BE2C (cell line): ENCODE results near the gene MAP3K10.

ENCODE experiments used
- DNase-seq: peaks from one replicate; pipeline ENCODE4 v3.0.0-alpha.2; 2020
- H3K27me3 ChIP-seq: fragments of 250-450 bp; sonication (Bioruptor Pico); 2 replicates; pipeline ENCODE4 v1.5.1; 2020; ENCODE audit warnings: mild to moderate bottlenecking
- H3K36me3 ChIP-seq: fragments of 250-450 bp; sonication (Bioruptor Pico); 2 replicates; pipeline ENCODE4 v1.5.1; 2020; ENCODE audit warnings: mild to moderate bottlenecking
- H3K4me1 ChIP-seq: fragments of 250-450 bp; sonication (Bioruptor Pico); 2 replicates; pipeline ENCODE4 v1.5.1; 2020
- H3K4me3 ChIP-seq: 2 replicates; pipeline ENCODE4 v1.5.1; 2011; ENCODE audit warnings: low read depth, low read length
- H3K9me3 ChIP-seq: fragments of 250-450 bp; sonication (Bioruptor Pico); 2 replicates; pipeline ENCODE4 v1.5.1; 2020
- TF ChIP-seq, protein P1 (sequence below): IDR thresholded peaks from 2 replicates; pipeline ENCODE4 v1.5.1; 2012; ENCODE audit warnings: mild to moderate bottlenecking, low read depth, low read length

MAP3K10 gene

GRCh38 chr19:40219721-40220276 lies 28.6 kb downstream of the MAP3K10 start:
- H3K9me3 ChIP-seq, result peaks cover 2% of the 10 kb centered on the region; the same call in 1 of the 2 replicates
- no peaks in the 10 kb centered on the region for H3K36me3 ChIP-seq
- peak overlapping the region; percentile 6; the same call in 1 of the 2 replicates for H3K4me3 ChIP-seq
- peak; percentile 66 for DNase-seq
- H3K4me1 ChIP-seq, result peaks cover 2% of the 10 kb centered on the region; the same call in 1 of the 2 replicates
- TF ChIP-seq, protein P1, sequence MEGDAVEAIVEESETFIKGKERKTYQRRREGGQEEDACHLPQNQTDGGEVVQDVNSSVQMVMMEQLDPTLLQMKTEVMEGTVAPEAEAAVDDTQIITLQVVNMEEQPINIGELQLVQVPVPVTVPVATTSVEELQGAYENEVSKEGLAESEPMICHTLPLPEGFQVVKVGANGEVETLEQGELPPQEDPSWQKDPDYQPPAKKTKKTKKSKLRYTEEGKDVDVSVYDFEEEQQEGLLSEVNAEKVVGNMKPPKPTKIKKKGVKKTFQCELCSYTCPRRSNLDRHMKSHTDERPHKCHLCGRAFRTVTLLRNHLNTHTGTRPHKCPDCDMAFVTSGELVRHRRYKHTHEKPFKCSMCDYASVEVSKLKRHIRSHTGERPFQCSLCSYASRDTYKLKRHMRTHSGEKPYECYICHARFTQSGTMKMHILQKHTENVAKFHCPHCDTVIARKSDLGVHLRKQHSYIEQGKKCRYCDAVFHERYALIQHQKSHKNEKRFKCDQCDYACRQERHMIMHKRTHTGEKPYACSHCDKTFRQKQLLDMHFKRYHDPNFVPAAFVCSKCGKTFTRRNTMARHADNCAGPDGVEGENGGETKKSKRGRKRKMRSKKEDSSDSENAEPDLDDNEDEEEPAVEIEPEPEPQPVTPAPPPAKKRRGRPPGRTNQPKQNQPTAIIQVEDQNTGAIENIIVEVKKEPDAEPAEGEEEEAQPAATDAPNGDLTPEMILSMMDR, result no peak
- peaks cover 28% of the 10 kb centered on the region for H3K27me3 ChIP-seq

- H3K36me3 ChIP-seq, result no peaks in the 10 kb centered on the region
- TF ChIP-seq, protein P1, result no peak
- no peak overlapping the region for H3K4me3 ChIP-seq
- DNase-seq, result no peak
- peaks cover 29% of the 10 kb centered on the region for H3K27me3 ChIP-seq
- peaks cover 2% of the 10 kb centered on the region; the same call in 1 of the 2 replicates for H3K9me3 ChIP-seq
- peaks cover 2% of the 10 kb centered on the region; the same call in 1 of the 2 replicates for H3K4me1 ChIP-seq
These were observed 29.4 kb downstream of the MAP3K10 start for GRCh38 chr19:40220674-40221073.

- peak; percentile 82 for DNase-seq
- peaks cover 28% of the 10 kb centered on the region for H3K27me3 ChIP-seq
- H3K4me1 ChIP-seq, result peaks cover 2% of the 10 kb centered on the region; the same call in 1 of the 2 replicates
- TF ChIP-seq, protein P1, result peak; percentile 94
- peaks cover 2% of the 10 kb centered on the region; the same call in 1 of the 2 replicates for H3K9me3 ChIP-seq
- H3K36me3 ChIP-seq, result no peaks in the 10 kb centered on the region
- H3K4me3 ChIP-seq, result no peak overlapping the region
These were observed 30.8 kb downstream of the MAP3K10 start for GRCh38 chr19:40221858-40222619.

DNA sequence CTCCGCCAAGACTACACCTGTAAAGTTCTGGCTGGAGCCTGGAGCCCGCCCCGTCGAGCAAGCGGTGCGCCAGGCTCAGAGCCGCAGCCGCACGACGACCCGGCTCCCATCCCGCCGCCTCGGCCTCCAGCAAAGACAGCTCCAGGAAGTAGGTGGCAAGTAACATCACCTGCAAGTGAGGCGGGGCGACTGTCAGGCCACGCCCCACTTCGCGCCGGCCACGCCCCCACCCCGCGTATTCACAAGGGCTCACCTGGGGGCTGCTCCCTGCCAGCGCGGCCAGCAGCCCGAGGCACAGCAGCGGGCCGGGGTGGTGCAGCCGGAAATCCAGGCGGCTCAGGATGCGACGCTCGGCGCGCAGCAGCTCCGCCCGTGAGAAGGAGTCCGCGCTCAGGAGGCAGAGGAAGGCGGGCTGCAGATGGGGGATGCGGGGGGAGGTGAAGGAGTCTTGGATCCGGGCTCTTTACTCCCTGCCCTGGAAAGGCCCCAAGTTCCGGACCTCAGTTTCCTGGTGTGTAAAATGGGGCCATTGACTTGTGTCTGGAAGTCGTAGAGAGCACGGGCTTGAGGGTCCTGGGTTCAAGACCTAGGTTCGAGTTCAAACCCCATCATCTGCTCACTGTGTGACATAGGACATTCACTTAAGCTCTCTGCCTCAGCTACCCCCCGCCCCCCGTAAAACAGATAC lies 32.1 kb downstream of the MAP3K10 start:
- no peaks in the 10 kb centered on the region for H3K36me3 ChIP-seq

DNA sequence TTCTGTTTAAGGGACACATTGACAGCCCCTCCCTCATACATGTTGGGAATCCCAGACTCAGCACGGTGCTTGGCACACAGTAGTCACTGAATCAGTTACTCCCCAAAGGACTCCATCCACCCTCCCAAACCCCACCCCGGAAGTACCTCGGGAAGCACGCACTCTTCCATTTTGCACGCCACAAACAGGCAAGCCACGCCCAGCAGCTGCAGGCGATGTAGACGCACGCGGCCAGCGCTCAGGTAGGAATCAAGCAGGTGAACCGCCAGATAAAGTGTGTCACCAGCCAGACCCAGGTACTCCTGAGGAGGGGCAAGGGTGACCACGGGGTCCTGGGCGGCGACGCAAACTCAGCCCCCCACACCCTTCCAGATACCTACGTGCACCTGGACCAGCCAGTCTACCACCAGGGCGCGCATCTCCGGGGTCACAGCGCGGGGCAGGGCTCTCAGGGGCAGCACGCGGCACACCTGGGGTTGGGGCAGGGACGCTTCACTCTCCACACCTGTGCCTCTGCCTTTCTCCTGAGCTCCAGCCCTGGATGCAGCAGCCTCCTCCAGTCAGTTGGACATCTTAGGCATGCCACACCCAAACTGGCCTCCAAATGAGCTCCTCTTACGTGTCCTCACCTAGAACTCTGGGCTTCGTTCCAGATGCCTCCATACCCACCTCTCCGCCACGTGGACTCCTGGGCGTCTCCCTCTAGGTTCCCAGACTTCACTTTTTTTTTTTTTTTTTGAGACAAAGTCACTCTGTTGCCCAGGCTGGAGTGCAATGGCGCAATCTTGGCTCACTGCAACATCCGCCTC lies 33.3 kb downstream of the MAP3K10 start:
- Histone ChIP-seq H3K27me3 (peaks cover 19% of the 10 kb centered on the region), H3K36me3 (no peaks in the 10 kb centered on the region), H3K9me3 (peaks cover 2% of the 10 kb centered on the region; the same call in 1 of the 2 replicates), H3K4me3 (no peak overlapping the region), H3K4me1 (peaks cover 2% of the 10 kb centered on the region; the same call in 1 of the 2 replicates)
- TF ChIP-seq, protein P1, result no peak
- DNase-seq, result no peak

More for the DNA sequence above, 32.1 kb downstream of the MAP3K10 start:
- TF ChIP-seq, protein P1, result no peak
- H3K4me1 ChIP-seq, result peaks cover 2% of the 10 kb centered on the region; the same call in 1 of the 2 replicates
- H3K27me3 ChIP-seq, result peaks cover 23% of the 10 kb centered on the region
- no peak for DNase-seq
- peaks cover 2% of the 10 kb centered on the region; the same call in 1 of the 2 replicates for H3K9me3 ChIP-seq
- H3K4me3 ChIP-seq, result no peak overlapping the region
